Measurements from ENCODE around the gene PTPRR. TPM values are rescaled to one million over a fixed set of nuclear protein-coding genes. Genes with fewer than 3 reads are reported as not detected.

The PTPRR gene
- polyA plus RNA-seq, 1 donor = 3.0 TPM

GRCh38 chr12:70950451-70950850 is 29.9 kb upstream of the PTPRR start:
- no peak overlapping the region for H3K27ac ChIP-seq (ENCODE audit: low read length)
- WGBS (ENCODE audit: insufficient coverage, low lambda C conversion rate) = 100% methylated on average over 1 of the region's 2 CpGs
- no peak overlapping the region for H3K4me3 ChIP-seq (ENCODE audit: low read length)
- H3K27me3 ChIP-seq (ENCODE audit: control insufficient read depth, insufficient read depth, low read length) = no peaks in the 10 kb centered on the region
- H3K4me1 ChIP-seq (ENCODE audit: control insufficient read depth, insufficient read depth, low read length) = no peaks in the 10 kb centered on the region
- H3K36me3 ChIP-seq (ENCODE audit: control insufficient read depth, insufficient read depth, low read length) = no peaks in the 10 kb centered on the region
- no peaks in the 10 kb centered on the region for H3K9me3 ChIP-seq (ENCODE audit: control insufficient read depth, low read depth, low read length)
- no peak for DNase-seq

- no peak for DNase-seq
- Histone ChIP-seq H3K4me3 (ENCODE audit: low read length) (no peak overlapping the region), H3K4me1 (ENCODE audit: control insufficient read depth, insufficient read depth, low read length) (no peaks in the 10 kb centered on the region), H3K27me3 (ENCODE audit: control insufficient read depth, insufficient read depth, low read length) (no peaks in the 10 kb centered on the region), H3K9me3 (ENCODE audit: control insufficient read depth, low read depth, low read length) (no peaks in the 10 kb centered on the region), H3K36me3 (ENCODE audit: control insufficient read depth, insufficient read depth, low read length) (no peaks in the 10 kb centered on the region), H3K27ac (ENCODE audit: low read length) (no peak overlapping the region)
Measured at GRCh38 chr12:70948976-70949336, 28.4 kb upstream of the PTPRR start.

DNA sequence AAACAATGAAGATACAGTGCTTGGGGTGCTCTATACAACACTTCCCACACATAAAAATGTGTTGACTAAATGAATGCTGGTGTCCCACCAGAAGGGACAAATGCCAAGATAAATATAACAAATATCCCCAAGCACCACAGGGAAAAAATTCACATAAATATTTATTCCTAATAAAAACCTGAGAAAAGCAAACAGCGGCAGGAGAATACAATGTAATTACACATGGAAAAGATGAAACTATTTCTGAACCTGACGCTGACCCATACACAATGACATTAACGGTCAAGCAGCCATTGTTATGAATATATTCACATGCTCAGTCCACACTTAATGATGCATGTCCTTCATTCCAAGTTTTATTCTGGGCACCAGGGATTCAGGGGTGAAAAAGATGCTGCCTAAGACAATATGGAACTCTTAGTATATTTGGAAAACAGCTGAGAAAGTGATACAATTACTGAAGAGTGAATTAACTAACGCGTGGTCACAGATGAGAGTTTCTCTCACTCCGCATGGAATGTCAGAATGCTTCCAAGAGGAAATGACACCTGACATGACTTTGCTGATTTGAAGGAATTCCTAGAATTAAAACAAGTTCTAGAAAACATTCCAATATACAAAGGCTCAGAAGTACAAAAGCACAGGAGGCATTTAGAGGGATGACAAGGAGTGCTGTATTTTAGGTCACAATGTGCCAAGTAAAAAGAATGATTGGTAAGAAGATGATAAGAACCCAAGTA is 27.9 kb upstream of the PTPRR start:
- DNase-seq = no peak
- 100% methylated on average over 3 of the region's 6 CpGs for WGBS (ENCODE audit: insufficient coverage, low lambda C conversion rate)
- H3K4me3 ChIP-seq (ENCODE audit: low read length) = no peak overlapping the region

GRCh38 chr12:70936203-70936813 is 15.8 kb upstream of the PTPRR start:
- DNase-seq = no peak
- H3K27ac ChIP-seq (ENCODE audit: low read length) = no peak overlapping the region
- H3K4me1 ChIP-seq (ENCODE audit: control insufficient read depth, insufficient read depth, low read length) = no peaks in the 10 kb centered on the region
- peaks cover 11% of the 10 kb centered on the region for H3K27me3 ChIP-seq (ENCODE audit: control insufficient read depth, insufficient read depth, low read length)
- no peaks in the 10 kb centered on the region for H3K36me3 ChIP-seq (ENCODE audit: control insufficient read depth, insufficient read depth, low read length)
- no peaks in the 10 kb centered on the region for H3K9me3 ChIP-seq (ENCODE audit: control insufficient read depth, low read depth, low read length)
- no peak overlapping the region for H3K4me3 ChIP-seq (ENCODE audit: low read length)
- 80% methylated on average over 1 of the region's 3 CpGs for WGBS (ENCODE audit: insufficient coverage, low lambda C conversion rate)

More for the DNA sequence above, 27.9 kb upstream of the PTPRR start:
- no peaks in the 10 kb centered on the region for H3K9me3 ChIP-seq (ENCODE audit: control insufficient read depth, low read depth, low read length)
- H3K4me1 ChIP-seq (ENCODE audit: control insufficient read depth, insufficient read depth, low read length) = no peaks in the 10 kb centered on the region
- H3K27me3 ChIP-seq (ENCODE audit: control insufficient read depth, insufficient read depth, low read length) = no peaks in the 10 kb centered on the region
- no peaks in the 10 kb centered on the region for H3K36me3 ChIP-seq (ENCODE audit: control insufficient read depth, insufficient read depth, low read length)
- no peak overlapping the region for H3K27ac ChIP-seq (ENCODE audit: low read length)

- 79% methylated on average over 4 of the region's 4 CpGs for WGBS (ENCODE audit: insufficient coverage, low lambda C conversion rate)
- no peaks in the 10 kb centered on the region for H3K4me1 ChIP-seq (ENCODE audit: control insufficient read depth, insufficient read depth, low read length)
- H3K9me3 ChIP-seq (ENCODE audit: control insufficient read depth, low read depth, low read length) = no peaks in the 10 kb centered on the region
- H3K4me3 ChIP-seq (ENCODE audit: low read length) = no peak overlapping the region
- H3K27ac ChIP-seq (ENCODE audit: low read length) = no peak overlapping the region
- H3K36me3 ChIP-seq (ENCODE audit: control insufficient read depth, insufficient read depth, low read length) = no peaks in the 10 kb centered on the region
- peaks cover 2% of the 10 kb centered on the region for H3K27me3 ChIP-seq (ENCODE audit: control insufficient read depth, insufficient read depth, low read length)
- DNase-seq = no peak
Measured at GRCh38 chr12:70933133-70933532, 12.6 kb upstream of the PTPRR start.

- Histone ChIP-seq H3K27ac (ENCODE audit: low read length) (no peak overlapping the region), H3K36me3 (ENCODE audit: control insufficient read depth, insufficient read depth, low read length) (no peaks in the 10 kb centered on the region), H3K9me3 (ENCODE audit: control insufficient read depth, low read depth, low read length) (no peaks in the 10 kb centered on the region), H3K27me3 (ENCODE audit: control insufficient read depth, insufficient read depth, low read length) (no peaks in the 10 kb centered on the region), H3K4me3 (ENCODE audit: low read length) (no peak overlapping the region), H3K4me1 (ENCODE audit: control insufficient read depth, insufficient read depth, low read length) (no peaks in the 10 kb centered on the region)
- DNase-seq = no peak
Measured at GRCh38 chr12:70929029-70929428, 8.5 kb upstream of the PTPRR start.

GRCh38 chr12:70928071-70928470 is 7.5 kb upstream of the PTPRR start:
- Histone ChIP-seq H3K4me3 (ENCODE audit: low read length) (no peak overlapping the region), H3K27ac (ENCODE audit: low read length) (no peak overlapping the region), H3K9me3 (ENCODE audit: control insufficient read depth, low read depth, low read length) (no peaks in the 10 kb centered on the region), H3K27me3 (ENCODE audit: control insufficient read depth, insufficient read depth, low read length) (no peaks in the 10 kb centered on the region), H3K4me1 (ENCODE audit: control insufficient read depth, insufficient read depth, low read length) (no peaks in the 10 kb centered on the region), H3K36me3 (ENCODE audit: control insufficient read depth, insufficient read depth, low read length) (no peaks in the 10 kb centered on the region)
- WGBS (ENCODE audit: insufficient coverage, low lambda C conversion rate) = no CpG with 5 or more reads among the region's 1 CpG
- DNase-seq = no peak

DNA sequence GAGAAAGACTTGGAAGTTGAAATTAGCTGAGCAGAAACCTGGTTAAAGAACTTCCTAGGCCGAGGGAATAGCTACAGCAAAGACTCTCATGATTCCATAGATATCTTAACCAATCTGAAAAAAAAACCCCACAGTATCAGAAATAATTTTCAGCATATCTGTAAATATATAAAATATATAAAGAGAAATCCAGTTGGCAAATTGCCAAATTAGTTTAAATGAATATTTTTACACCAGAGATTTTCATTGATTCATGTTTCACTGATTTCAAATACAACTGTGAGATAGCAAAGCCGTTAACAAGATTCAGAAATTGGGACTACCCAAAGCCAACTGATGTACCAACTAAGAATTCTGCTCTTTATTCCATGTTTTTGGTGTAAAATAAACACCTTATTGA is 6.8 kb upstream of the PTPRR start:
- no CpG with 5 or more reads among the region's 2 CpGs for WGBS (ENCODE audit: insufficient coverage, low lambda C conversion rate)
- H3K4me3 ChIP-seq (ENCODE audit: low read length) = no peak overlapping the region
- H3K27me3 ChIP-seq (ENCODE audit: control insufficient read depth, insufficient read depth, low read length) = peaks cover 2% of the 10 kb centered on the region
- DNase-seq = no peak
- no peaks in the 10 kb centered on the region for H3K4me1 ChIP-seq (ENCODE audit: control insufficient read depth, insufficient read depth, low read length)
- H3K36me3 ChIP-seq (ENCODE audit: control insufficient read depth, insufficient read depth, low read length) = no peaks in the 10 kb centered on the region
- no peak overlapping the region for H3K27ac ChIP-seq (ENCODE audit: low read length)
- H3K9me3 ChIP-seq (ENCODE audit: control insufficient read depth, low read depth, low read length) = no peaks in the 10 kb centered on the region

DNA sequence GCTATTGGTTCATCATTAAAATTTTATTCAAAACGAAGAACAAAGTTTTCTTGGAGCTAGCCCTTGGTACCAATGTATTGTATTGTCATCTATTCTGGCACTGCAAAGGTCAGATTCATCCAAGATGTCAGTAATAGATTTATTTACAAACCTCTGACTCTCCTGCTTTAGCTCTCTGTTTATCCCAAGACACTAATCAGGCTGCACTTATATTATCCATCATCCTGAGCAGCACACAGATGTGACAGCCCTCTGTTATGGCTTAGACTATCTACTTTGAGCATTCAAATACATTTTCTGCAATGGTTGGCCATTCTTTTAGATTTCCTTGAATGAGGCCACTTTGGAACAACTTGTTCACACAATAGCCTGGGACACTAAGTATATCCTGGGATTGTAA is 5.0 kb upstream of the PTPRR start:
- peaks cover under 1% of the 10 kb centered on the region for H3K9me3 ChIP-seq (ENCODE audit: control insufficient read depth, low read depth, low read length)
- no peaks in the 10 kb centered on the region for H3K4me1 ChIP-seq (ENCODE audit: control insufficient read depth, insufficient read depth, low read length)
- no peak overlapping the region for H3K4me3 ChIP-seq (ENCODE audit: low read length)
- peaks cover 16% of the 10 kb centered on the region for H3K27me3 ChIP-seq (ENCODE audit: control insufficient read depth, insufficient read depth, low read length)
- DNase-seq = no peak
- no peaks in the 10 kb centered on the region for H3K36me3 ChIP-seq (ENCODE audit: control insufficient read depth, insufficient read depth, low read length)
- H3K27ac ChIP-seq (ENCODE audit: low read length) = no peak overlapping the region
- WGBS (ENCODE audit: insufficient coverage, low lambda C conversion rate) = 83% methylated on average over 1 of the region's 1 CpG

DNA sequence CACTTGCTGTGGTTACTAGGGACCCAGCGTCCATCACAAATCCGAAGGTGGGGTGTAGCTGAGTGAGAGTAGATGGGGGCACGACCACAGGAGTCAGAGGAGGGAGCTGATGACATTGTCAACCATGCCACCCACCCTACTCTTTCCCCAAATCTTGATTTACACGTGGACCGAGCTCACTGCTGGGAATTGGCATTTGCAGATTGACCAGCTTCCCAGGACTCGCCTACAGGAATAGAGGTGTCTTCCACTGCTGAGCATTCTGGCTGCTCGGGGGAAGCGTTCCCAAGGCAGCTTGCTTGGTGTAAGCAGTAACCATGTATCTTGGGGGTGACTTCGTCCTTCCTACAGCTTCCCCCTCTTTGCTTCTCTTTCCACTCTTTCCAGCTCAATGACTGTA is 353 bp upstream of the PTPRR start:
- WGBS (ENCODE audit: insufficient coverage, low lambda C conversion rate) = no CpG with 5 or more reads among the region's 9 CpGs
- Histone ChIP-seq H3K27me3 (ENCODE audit: control insufficient read depth, insufficient read depth, low read length) (peaks cover 34% of the 10 kb centered on the region), H3K9me3 (ENCODE audit: control insufficient read depth, low read depth, low read length) (peaks cover 2% of the 10 kb centered on the region), H3K27ac (ENCODE audit: low read length) (no peak overlapping the region), H3K36me3 (ENCODE audit: control insufficient read depth, insufficient read depth, low read length) (no peaks in the 10 kb centered on the region), H3K4me3 (ENCODE audit: low read length) (no peak overlapping the region), H3K4me1 (ENCODE audit: control insufficient read depth, insufficient read depth, low read length) (no peaks in the 10 kb centered on the region)
- no peak for DNase-seq

DNA sequence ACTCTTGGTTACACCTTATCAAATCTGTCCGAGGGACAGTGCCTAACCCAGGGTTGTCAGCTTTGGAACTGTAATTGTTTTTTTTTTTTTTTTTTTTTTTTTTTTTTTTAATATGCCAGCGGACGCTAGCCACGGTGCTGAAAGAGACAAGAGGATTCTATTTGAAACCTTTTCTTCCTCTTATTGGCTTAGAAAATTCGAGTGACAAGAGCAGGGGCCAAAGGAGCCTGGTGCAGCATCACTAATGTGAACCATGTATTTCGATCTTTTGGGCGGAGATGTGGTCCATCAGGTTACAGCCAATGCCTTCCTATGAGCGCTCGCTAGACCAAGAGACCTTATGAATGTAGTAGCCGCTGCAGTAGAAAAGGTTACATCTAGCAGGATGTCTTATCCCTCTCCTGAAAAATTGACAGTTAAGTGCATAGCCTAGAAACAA is 922 bp downstream of the PTPRR start:
- DNase-seq = peak in 1 of 2 donors; percentile 26
- H3K9me3 ChIP-seq (ENCODE audit: control insufficient read depth, low read depth, low read length) = peaks cover 2% of the 10 kb centered on the region
- no peak overlapping the region for H3K4me3 ChIP-seq (ENCODE audit: low read length)
- H3K36me3 ChIP-seq (ENCODE audit: control insufficient read depth, insufficient read depth, low read length) = no peaks in the 10 kb centered on the region
- WGBS (ENCODE audit: insufficient coverage, low lambda C conversion rate) = 0% methylated on average over 1 of the region's 10 CpGs
- H3K27me3 ChIP-seq (ENCODE audit: control insufficient read depth, insufficient read depth, low read length) = peaks cover 36% of the 10 kb centered on the region
- H3K27ac ChIP-seq (ENCODE audit: low read length) = no peak overlapping the region
- H3K4me1 ChIP-seq (ENCODE audit: control insufficient read depth, insufficient read depth, low read length) = no peaks in the 10 kb centered on the region
